Endodermal cell (in vitro differentiated cells): ENCODE measurements around the gene RNF144A. TPM values are rescaled to one million over a fixed set of nuclear protein-coding genes. Genes with fewer than 3 reads are reported as not detected.

ENCODE experiments used
- DNase-seq: peaks from one replicate; pipeline ENCODE4 v3.0.0-alpha.2; 2017
- H3K27ac ChIP-seq: 2 replicates; pipeline ENCODE4 v1.5.1; 2013; ENCODE audit warnings: mild to moderate bottlenecking, low read depth, low read length, moderate library complexity
- H3K27me3 ChIP-seq: 2 replicates; pipeline ENCODE4 v1.6.1; 2013; ENCODE audit warnings: mild to moderate bottlenecking, low read length, moderate library complexity; ENCODE audit not compliant: insufficient read depth, control insufficient read depth, poor library complexity, severe bottlenecking
- H3K36me3 ChIP-seq: 2 replicates; pipeline ENCODE4 v1.7.0; 2013; ENCODE audit warnings: mild to moderate bottlenecking, low read length, moderate library complexity; ENCODE audit not compliant: control insufficient read depth, insufficient read depth
- H3K4me1 ChIP-seq: one replicate; pipeline ENCODE4 v1.7.0; 2013; ENCODE audit warnings: low read length; ENCODE audit not compliant: control insufficient read depth, insufficient read depth
- H3K4me3 ChIP-seq: 2 replicates; pipeline ENCODE4 v1.5.1; 2013; ENCODE audit warnings: mild to moderate bottlenecking, low read length, moderate library complexity
- H3K9ac ChIP-seq: 2 replicates; pipeline ENCODE4 v1.6.1; 2013; ENCODE audit warnings: mild to moderate bottlenecking, low read length, moderate library complexity; ENCODE audit not compliant: poor library complexity, severe bottlenecking; ENCODE audit errors: extremely low read depth
- H3K9me3 ChIP-seq: 2 replicates; pipeline ENCODE4 v1.6.1; 2013; ENCODE audit warnings: mild to moderate bottlenecking, low read length, moderate library complexity; ENCODE audit not compliant: control insufficient read depth
- H3K27ac Mint-ChIP-seq: 2 replicates; pipeline ENCODE4 v1.8.0; 2020; ENCODE audit warnings: mixed read lengths
- H3K27me3 Mint-ChIP-seq: 2 replicates; pipeline ENCODE4 v1.8.0; 2021; ENCODE audit warnings: mild to moderate bottlenecking, mixed read lengths; ENCODE audit not compliant: insufficient read depth
- H3K36me3 Mint-ChIP-seq: 2 replicates; pipeline ENCODE4 v1.8.0; 2020; ENCODE audit warnings: low read depth, mixed read lengths
- H3K4me1 Mint-ChIP-seq: 2 replicates; pipeline ENCODE4 v1.8.0; 2020; ENCODE audit warnings: mixed read lengths
- H3K4me3 Mint-ChIP-seq: 2 replicates; pipeline ENCODE4 v1.8.0; 2020; ENCODE audit warnings: mild to moderate bottlenecking, moderate library complexity, mixed read lengths
- H3K9me3 Mint-ChIP-seq: 2 replicates; pipeline ENCODE4 v1.8.0; 2020; ENCODE audit warnings: mild to moderate bottlenecking, mixed read lengths
- WGBS, 2 experiments: methylation state at CpG; one replicate each; pipeline versions ENCODE4 v1.1.5 to v1.1.7; 2013; ENCODE audit warnings: missing lambda C conversion rate in 2 of 2, mixed read lengths in 1 of 2; ENCODE audit not compliant: insufficient coverage in 1 of 2, insufficient read length in 1 of 2; 5-methylcytosine and 5-hydroxymethylcytosine counted together
- total RNA-seq, 2 donors: library from RNA; stranded (reverse); fragmentation: NEBNext Ultra II Directional in 1 of 2; extraction: Animal tissue kit (Norgen Biotek cat#: 25700) in 1 of 2; gene quantifications; 2 replicates in 1 of 2; 3 replicates in 1 of 2; pipeline ENCODE4 v1.2.1, GENCODE V29; 2021
- TF ChIP-seq, protein P1 (sequence below): fragments of 200-600 bp; sonication (generic); conservative IDR thresholded peaks from 2 replicates; pipeline ENCODE4 v1.5.0; 2021; ENCODE audit warnings: antibody characterized with exemption, mild to moderate bottlenecking

Gene RNF144A
- total RNA-seq, 2 donors from 2014 or later: 12.4 to 26.0 TPM

- H3K4me1 Mint-ChIP-seq: peaks cover 4% of the 10 kb centered on the region
- TF ChIP-seq, protein P1, sequence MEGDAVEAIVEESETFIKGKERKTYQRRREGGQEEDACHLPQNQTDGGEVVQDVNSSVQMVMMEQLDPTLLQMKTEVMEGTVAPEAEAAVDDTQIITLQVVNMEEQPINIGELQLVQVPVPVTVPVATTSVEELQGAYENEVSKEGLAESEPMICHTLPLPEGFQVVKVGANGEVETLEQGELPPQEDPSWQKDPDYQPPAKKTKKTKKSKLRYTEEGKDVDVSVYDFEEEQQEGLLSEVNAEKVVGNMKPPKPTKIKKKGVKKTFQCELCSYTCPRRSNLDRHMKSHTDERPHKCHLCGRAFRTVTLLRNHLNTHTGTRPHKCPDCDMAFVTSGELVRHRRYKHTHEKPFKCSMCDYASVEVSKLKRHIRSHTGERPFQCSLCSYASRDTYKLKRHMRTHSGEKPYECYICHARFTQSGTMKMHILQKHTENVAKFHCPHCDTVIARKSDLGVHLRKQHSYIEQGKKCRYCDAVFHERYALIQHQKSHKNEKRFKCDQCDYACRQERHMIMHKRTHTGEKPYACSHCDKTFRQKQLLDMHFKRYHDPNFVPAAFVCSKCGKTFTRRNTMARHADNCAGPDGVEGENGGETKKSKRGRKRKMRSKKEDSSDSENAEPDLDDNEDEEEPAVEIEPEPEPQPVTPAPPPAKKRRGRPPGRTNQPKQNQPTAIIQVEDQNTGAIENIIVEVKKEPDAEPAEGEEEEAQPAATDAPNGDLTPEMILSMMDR: no peak
- peaks cover 8% of the 10 kb centered on the region for H3K27me3 Mint-ChIP-seq
- Histone ChIP-seq H3K9ac (no peak overlapping the region), H3K27ac (no peak overlapping the region), H3K9me3 (no peaks in the 10 kb centered on the region), H3K4me3 (no peak overlapping the region), H3K27me3 (no peaks in the 10 kb centered on the region), H3K36me3 (no peaks in the 10 kb centered on the region), H3K4me1 (no peaks in the 10 kb centered on the region)
- H3K9me3 Mint-ChIP-seq: no peaks in the 10 kb centered on the region
- no peak overlapping the region for H3K4me3 Mint-ChIP-seq
- no peaks in the 10 kb centered on the region for H3K36me3 Mint-ChIP-seq
- WGBS, 2 experiments: 96% methylated on average over 1 of the region's 3 CpGs; no CpG with 5 or more reads in 1 of the 2 experiments
- no peak overlapping the region for H3K27ac Mint-ChIP-seq
- DNase-seq: no peak
These were observed 135.2 kb downstream of the RNF144A start for GRCh38 chr2:7052404-7052803.

DNA sequence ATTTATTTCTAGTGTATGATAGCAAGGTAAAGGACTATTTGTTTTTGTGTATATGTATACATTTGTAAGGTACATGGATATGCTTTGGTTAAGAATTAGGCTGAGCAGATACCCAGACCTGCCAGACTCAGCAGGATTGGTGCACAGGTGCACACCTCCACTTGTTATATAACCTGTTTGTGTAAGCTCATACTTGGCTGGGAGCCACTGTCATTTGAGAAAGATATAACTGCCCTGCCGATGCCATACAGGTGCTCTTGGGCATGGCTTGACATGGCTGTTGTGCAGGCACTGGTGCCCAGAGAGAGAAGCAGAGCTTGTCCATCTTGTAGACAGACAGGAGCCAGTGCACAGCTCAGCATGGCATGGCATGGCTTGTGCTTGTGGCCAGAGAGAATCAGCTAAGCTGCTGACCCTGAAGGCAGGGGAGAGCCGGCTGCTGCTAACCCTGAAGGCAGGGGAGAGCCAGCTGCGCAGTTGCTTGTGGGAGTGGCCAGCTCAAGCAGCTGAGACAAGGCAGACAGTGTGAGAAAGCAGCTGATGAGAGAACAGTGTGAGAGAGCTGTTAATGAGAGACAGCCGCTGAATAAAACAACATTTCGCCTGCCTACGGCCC is 136.5 kb downstream of the RNF144A start:
- no peak overlapping the region for H3K27ac ChIP-seq
- WGBS, 2 experiments: 93 to 94% methylated on average over 2 to 6 of the region's 6 CpGs
- no peaks in the 10 kb centered on the region for H3K4me1 ChIP-seq
- H3K4me3 ChIP-seq: no peak overlapping the region
- DNase-seq: no peak
- Mint-ChIP-seq H3K9me3 (no peaks in the 10 kb centered on the region), H3K4me3 (no peak overlapping the region), H3K4me1 (peaks cover 4% of the 10 kb centered on the region), H3K27ac (no peak overlapping the region), H3K27me3 (peaks cover 8% of the 10 kb centered on the region), H3K36me3 (no peaks in the 10 kb centered on the region)
- TF ChIP-seq, protein P1: no peak
- H3K9ac ChIP-seq: no peak overlapping the region
- H3K9me3 ChIP-seq: no peaks in the 10 kb centered on the region
- H3K36me3 ChIP-seq: no peaks in the 10 kb centered on the region
- no peaks in the 10 kb centered on the region for H3K27me3 ChIP-seq

DNA sequence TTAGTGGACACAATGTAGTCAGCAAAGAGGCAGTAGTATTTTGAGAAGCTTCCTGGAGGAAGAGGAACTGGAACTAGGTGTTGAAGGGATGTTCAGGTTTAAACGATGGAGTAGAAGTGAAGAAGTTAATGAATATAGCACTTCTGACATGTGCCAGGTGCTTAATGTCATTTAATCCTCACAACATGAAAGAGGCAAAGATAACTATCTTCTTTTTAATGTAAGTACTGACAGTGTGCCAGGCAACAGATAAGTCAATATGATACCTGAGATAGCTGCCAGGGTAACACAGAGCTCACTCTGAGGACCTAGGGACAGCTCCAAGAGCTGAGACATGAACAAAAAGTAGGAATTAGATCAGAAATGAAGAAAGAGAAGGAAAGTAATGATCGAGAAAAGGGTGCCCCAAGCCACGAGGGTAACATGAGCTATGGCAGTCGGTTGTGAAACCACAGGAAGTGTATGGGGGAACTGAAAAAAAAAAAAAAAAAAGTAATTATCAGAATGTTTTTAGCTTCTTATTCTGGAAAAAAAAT is 140.7 kb downstream of the RNF144A start:
- DNase-seq: no peak
- H3K4me3 Mint-ChIP-seq: no peak overlapping the region
- Histone ChIP-seq H3K27me3 (no peaks in the 10 kb centered on the region), H3K27ac (no peak overlapping the region), H3K4me1 (no peaks in the 10 kb centered on the region), H3K9me3 (no peaks in the 10 kb centered on the region), H3K9ac (no peak overlapping the region), H3K36me3 (no peaks in the 10 kb centered on the region), H3K4me3 (no peak overlapping the region)
- no peaks in the 10 kb centered on the region for H3K9me3 Mint-ChIP-seq
- 88 to 90% methylated on average over 3 to 4 of the region's 4 CpGs for WGBS, 2 experiments
- peaks cover 11% of the 10 kb centered on the region for H3K27me3 Mint-ChIP-seq
- no peak overlapping the region for H3K27ac Mint-ChIP-seq
- TF ChIP-seq, protein P1: no peak
- no peaks in the 10 kb centered on the region for H3K4me1 Mint-ChIP-seq
- H3K36me3 Mint-ChIP-seq: no peaks in the 10 kb centered on the region
